HG03378 (cell line): ENCODE measurements around the gene HSDL2.
"Not testable (repeated sequence)": the region's sequence is repeated elsewhere in the genome, so short reads cannot be mapped to it uniquely, and the experiment has no call there.

Experiments
- ATAC-seq: cut with Tn5 transposase; IDR thresholded peaks from one replicate; pipeline ENCODE4 v1.9.1; 2021; ENCODE audit warnings: mild to moderate bottlenecking, moderate library complexity; ENCODE audit not compliant: unreplicated experiment

The HSDL2 gene

GRCh38 chr9:112365257-112365656 lies 14.7 kb upstream of the HSDL2 start:
- ATAC-seq: not testable (repeated sequence)

DNA sequence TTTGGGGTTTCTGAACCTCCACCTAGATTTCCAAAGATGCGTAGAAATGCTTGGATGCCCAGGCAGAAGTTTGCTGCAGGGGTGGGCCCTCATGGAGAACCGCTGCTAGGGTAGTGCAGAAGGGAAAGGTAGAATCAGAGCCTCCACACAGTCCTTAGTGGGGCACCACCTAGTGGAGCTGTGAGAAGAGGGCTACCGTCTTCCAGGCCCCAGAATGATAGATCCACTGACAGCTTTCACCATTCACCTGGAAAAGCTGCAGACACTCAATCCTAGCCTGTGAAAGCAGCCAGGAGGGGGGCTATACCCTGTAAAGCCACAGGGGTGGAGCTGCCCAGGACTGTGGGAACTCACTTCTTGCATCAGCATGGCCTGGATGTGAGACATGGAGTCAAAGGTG lies 13.3 kb upstream of the HSDL2 start:
- no peak for ATAC-seq

- no peak for ATAC-seq
Measured at GRCh38 chr9:112367465-112367864, 12.4 kb upstream of the HSDL2 start.

DNA sequence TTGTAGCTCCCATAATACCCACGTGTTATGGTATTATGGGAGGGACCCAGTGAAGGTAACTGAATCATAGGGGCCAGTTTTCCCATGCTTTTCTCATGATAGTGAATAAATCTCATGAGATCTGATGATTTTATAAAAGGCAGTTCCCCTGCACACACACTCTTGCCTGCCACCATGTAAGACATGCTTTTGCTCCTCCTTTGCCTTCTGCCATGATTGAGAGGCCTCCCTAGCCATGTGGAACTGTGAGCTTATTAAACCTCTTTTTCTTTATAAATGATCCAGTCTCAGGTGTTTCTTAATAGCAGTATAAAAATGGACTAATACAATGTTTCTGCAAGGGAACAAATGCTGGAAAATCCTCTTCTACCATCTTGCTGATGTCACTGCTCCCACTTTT lies 10.1 kb upstream of the HSDL2 start:
- no peak for ATAC-seq

DNA sequence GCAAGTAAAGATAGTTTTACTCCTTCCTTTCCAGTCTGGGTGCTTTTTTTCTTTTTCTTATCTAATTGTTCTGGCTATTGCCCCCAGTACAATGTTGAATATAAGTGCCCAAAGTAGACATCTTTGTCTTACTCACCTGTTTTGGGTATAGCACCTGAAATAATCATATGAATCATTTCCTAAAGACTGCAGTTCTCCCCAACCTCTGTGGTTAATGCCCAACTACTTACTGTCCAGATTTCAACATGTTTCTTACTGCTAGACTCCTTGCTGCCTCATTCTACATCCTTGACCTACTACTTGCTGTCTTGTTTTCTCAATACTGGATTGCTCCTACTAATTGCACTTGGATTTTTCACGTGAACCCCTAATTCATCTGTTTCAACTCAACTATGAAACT lies 8.8 kb upstream of the HSDL2 start:
- ATAC-seq: no peak

DNA sequence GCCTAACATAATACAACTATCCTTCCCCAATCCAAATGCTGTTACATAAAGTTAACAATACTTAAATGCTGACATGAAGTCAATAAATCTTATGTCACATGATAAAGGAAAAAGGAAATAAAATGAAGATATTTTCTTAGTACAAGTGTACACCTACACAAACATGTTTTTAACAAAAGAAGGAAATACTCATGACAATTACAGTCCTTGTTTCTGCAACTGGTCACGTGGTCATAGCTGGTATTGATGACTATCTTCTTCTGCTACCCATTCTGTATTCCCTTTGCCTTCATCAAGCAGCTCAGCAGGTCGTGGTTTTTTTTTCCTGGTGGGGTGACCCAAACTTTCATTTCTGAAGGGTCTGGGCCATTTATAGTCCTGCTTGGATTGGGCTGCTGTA lies 6.2 kb upstream of the HSDL2 start:
- ATAC-seq: not testable (repeated sequence)

GRCh38 chr9:112374232-112374631 lies 5.7 kb upstream of the HSDL2 start:
- not testable (repeated sequence) for ATAC-seq

DNA sequence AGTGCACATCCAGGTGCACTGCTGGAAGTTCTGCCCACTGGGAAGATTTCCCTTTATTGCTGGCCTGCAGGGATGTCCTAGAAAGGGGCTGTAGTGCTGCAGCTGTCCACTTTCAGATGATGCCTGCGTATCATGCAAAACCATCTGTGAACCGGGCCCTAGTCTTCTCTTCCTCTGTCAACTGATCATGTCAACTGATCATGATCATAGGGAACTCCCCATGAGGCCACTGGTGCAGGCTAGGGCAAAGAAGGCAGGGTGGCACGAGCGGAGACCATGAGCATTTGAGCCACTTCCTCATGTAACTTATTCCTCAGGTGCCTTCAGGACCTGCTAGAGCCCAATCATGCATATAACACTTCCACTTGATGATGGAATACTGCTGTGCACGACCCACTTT lies 4.5 kb upstream of the HSDL2 start:
- no peak for ATAC-seq

DNA sequence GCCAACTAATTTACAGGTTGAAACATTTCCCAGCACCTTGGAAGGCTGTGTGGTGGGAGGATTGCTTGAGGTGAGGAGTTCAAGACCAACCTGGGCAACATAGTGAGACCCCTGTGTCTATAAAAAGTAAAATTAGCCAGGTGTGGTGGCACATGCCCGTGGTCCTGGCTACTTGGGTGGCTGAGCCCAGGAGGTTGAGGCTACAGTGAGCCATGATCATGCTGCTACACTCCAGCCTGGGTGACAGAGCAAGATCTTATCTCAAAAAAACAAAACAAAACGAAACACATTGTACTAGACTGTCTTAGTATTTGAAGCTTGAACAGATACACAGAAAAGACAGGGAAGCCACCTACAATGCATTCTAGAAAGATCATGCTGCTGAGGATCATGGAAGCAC lies 2.8 kb upstream of the HSDL2 start:
- ATAC-seq: no peak

- no peak for ATAC-seq
Measured at GRCh38 chr9:112377684-112378327, 2.1 kb upstream of the HSDL2 start.

DNA sequence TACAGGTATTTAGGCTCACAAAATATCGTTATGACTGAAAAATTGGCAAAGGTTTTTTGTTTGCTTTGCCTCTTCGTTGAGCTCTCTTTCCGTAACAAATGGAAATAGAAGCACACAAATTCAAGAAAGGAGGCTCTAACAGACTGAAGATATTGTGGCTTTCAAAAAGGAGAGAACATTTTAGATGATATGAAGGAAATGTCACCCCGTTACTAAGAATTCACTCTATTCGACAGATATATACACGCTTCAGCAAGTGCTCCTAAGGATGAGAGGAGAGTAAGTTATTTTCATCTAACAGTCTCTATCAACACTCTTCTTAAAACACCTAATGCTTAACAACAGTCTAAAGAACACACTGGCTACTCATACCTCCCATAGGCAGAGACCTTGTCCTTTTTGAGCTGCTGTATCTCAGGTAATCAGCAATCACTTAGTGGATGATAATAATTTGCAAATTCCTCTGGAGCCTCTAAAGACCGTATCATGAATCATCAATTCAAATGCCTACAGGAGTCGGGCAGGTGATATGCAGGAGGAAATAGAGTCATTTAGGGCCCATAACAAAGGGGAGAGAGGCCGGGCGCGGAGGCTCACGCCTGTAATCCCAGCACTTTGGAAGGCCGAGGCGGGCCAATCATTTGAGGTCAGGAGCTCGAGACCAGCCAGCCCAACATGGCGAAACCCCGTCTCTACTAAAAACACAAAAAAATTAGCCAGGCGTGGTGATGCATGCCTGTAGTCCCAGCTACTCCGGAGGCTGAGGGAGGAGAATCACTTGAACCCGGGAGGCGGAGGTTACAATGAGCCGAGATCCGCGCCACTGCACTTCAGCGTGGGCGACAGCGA lies 1.4 kb upstream of the HSDL2 start:
- peak; percentile 11 for ATAC-seq

- ATAC-seq: peak; percentile 71
Measured at GRCh38 chr9:112379177-112380101, 469 bp upstream of the HSDL2 start.

- no peak for ATAC-seq
Measured at GRCh38 chr9:112380825-112381221, 915 bp downstream of the HSDL2 start.

- ATAC-seq: no peak
Measured at GRCh38 chr9:112382066-112382465, 2.2 kb downstream of the HSDL2 start.

GRCh38 chr9:112382501-112383364 lies 2.8 kb downstream of the HSDL2 start:
- ATAC-seq: no peak

GRCh38 chr9:112384219-112384618 lies 4.3 kb downstream of the HSDL2 start:
- no peak for ATAC-seq

DNA sequence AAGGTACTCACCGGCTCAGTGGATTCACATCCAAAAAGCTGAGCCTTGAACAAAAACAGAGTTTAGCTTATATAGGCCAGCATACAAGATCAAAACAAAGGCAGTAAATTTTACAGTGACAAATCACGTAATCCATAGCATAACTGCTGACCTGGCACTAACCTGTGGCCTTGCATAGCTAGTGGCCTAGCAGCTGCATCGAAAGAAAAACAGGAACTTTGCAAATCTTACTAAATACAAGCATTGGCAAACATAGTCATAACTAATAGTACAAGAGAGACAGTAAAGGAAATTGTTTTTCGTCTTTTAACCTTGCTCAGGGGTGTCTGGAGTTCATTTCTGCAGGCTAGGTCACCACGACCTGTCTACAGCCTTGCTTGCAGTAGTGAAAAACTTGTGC lies 4.8 kb downstream of the HSDL2 start:
- no peak for ATAC-seq

DNA sequence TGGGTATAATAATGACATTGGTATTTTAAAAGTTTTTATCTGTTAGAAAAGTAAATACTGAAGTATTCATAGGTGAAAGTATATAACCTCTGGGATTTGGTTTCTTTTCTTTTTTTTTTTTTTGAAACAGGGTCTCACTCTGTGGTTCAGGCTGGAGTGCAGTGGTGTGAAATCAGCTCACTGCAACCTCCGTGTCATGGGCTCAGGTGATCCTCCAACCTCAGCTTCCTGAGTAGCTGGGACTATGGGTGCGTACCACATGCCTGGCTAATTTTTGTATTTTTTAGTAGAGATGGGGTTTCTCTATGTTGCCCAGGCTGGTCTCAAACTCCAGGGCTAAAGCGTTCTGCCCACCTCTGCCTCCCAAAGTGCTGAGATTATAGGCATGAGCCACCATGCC lies 7.2 kb downstream of the HSDL2 start:
- ATAC-seq: no peak

GRCh38 chr9:112389897-112390296 lies 10.0 kb downstream of the HSDL2 start:
- ATAC-seq: not testable (repeated sequence)

DNA sequence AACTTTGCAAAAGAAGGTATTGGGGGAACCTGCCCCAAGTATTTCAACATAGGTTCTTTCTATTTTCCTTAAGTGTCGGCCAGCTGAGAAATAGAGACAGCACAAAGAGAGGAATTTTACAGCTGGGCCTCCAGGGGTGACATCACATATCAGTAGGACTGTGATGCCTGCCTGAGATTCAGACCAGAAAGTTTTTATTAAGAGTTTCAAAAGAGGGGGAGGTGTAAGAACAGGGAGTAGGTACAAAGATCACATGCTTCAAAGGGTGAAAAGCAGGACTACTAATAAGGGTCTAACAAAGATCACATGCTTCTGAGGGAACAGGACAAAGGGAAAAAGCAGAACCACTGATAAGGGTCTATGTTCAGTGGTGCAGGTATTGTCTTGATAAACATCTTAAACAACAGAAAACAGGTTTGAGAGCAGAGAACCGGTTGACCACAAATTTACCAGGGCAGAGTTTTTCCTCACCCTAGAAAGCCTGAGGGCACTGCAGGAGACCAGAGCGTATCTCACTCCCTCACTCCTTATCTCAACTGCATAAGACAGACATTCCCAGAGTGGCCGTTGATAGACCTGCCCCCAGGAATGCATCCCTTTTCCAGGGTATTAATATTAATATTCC lies 12.1 kb downstream of the HSDL2 start:
- ATAC-seq: not testable (repeated sequence)
